ENCODE measurements around the gene DCST1.

DNA sequence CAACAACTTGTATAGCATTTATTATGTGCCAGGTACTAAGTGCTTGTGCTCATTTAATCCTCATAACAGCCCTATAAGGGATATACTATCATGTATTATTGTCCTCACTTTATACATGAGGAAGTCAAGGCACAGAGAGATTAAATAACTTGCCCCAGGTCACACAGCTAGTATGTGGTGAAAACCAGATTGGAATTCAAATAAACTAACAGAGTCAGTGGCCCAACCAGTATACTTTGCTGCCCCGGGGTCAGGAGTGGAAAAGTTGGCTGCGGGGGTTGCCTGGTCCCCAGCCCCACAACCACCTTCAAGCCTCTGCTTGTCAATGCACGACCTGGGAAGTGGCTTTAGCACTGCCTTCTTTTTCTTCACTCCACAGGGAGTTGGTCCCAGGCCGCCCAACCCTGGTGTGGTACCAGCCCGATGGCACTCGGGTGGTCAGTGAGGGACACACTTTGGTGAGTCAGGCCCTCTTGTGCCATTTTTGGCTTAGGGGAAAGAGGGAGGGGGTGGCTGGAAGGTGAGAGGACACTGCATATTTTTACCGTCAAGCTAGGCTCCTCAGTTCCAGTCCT lies 20.0 kb downstream of the DCST1 start:
- TF ChIP-seq, protein P1, sequence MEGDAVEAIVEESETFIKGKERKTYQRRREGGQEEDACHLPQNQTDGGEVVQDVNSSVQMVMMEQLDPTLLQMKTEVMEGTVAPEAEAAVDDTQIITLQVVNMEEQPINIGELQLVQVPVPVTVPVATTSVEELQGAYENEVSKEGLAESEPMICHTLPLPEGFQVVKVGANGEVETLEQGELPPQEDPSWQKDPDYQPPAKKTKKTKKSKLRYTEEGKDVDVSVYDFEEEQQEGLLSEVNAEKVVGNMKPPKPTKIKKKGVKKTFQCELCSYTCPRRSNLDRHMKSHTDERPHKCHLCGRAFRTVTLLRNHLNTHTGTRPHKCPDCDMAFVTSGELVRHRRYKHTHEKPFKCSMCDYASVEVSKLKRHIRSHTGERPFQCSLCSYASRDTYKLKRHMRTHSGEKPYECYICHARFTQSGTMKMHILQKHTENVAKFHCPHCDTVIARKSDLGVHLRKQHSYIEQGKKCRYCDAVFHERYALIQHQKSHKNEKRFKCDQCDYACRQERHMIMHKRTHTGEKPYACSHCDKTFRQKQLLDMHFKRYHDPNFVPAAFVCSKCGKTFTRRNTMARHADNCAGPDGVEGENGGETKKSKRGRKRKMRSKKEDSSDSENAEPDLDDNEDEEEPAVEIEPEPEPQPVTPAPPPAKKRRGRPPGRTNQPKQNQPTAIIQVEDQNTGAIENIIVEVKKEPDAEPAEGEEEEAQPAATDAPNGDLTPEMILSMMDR (conservative IDR thresholded peaks at IDR 0.05): no peak
- TF ChIP-seq EZH2 (IDR thresholded peaks at IDR 0.05; ENCODE audit: low read depth): no peak
